ENCODE results near the gene F13A1.

The F13A1 gene

GRCh38 chr6:6243846-6244245, 76.6 kb downstream of the F13A1 start:
- POLR2A ChIA-PET, result no interaction called here
- CTCF ChIA-PET, result interaction anchor here (0.5 kb wide), 1 partner anchor 1497 kb away, joined by 4 read pairs; no protein-coding TSS in a partner anchor
- Histone ChIP-seq H3K36me3 (ENCODE audit: control insufficient read depth in 2 of 2, insufficient read depth in 1 of 2, low read length in 2 of 2) (no peaks in the 10 kb centered on the region), H3K4me3 (ENCODE audit: low read depth, low read length) (no peak overlapping the region), H3K9me3 (ENCODE audit: control insufficient read depth, insufficient read depth, low read depth, low read length) (no peaks in the 10 kb centered on the region), H3K27ac (ENCODE audit: extremely low read depth, low read depth, low read length) (no peak overlapping the region), H3K4me1 (ENCODE audit: control insufficient read depth, insufficient read depth, low read length) (no peaks in the 10 kb centered on the region)
- TF ChIP-seq, protein P1, sequence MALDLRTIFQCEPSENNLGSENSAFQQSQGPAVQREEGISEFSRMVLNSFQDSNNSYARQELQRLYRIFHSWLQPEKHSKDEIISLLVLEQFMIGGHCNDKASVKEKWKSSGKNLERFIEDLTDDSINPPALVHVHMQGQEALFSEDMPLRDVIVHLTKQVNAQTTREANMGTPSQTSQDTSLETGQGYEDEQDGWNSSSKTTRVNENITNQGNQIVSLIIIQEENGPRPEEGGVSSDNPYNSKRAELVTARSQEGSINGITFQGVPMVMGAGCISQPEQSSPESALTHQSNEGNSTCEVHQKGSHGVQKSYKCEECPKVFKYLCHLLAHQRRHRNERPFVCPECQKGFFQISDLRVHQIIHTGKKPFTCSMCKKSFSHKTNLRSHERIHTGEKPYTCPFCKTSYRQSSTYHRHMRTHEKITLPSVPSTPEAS (tag by site-specific recombination; IDR thresholded peaks at IDR 0.05), result no peak
- TF ChIP-seq HOXD13 (CRISPR knock-in tag; IDR thresholded peaks at IDR 0.05; ENCODE audit: borderline replicate concordance) (no peak), MYNN (tag by site-specific recombination; IDR thresholded peaks at IDR 0.05; ENCODE audit: borderline replicate concordance) (no peak), INSM2 (tag by site-specific recombination; IDR thresholded peaks at IDR 0.05) (no peak), ZIC2 (tag by site-specific recombination; IDR thresholded peaks at IDR 0.05) (no peak), ZNF324 (tag by site-specific recombination; IDR thresholded peaks at IDR 0.05) (no peak), ZNF529 (tag by site-specific recombination; IDR thresholded peaks at IDR 0.05; ENCODE audit: insufficient replicate concordance) (no peak), ZNF266 (tag by site-specific recombination; IDR thresholded peaks at IDR 0.05; ENCODE audit: low read depth) (no peak), GLI4 (tag by site-specific recombination; IDR thresholded peaks at IDR 0.05) (no peak), ZFP37 (tag by site-specific recombination; IDR thresholded peaks at IDR 0.05) (no peak), ZNF16 (tag by site-specific recombination; IDR thresholded peaks at IDR 0.05; ENCODE audit: low read depth) (no peak), ZBTB8A (tag by site-specific recombination; IDR thresholded peaks at IDR 0.05) (no peak), ZNF112 (tag by site-specific recombination; IDR thresholded peaks at IDR 0.05) (no peak)

GRCh38 chr6:6239598-6240581, 80.6 kb downstream of the F13A1 start:
- Histone ChIP-seq H3K36me3 (ENCODE audit: control insufficient read depth in 2 of 2, insufficient read depth in 1 of 2, low read length in 2 of 2) (no peaks in the 10 kb centered on the region), H3K27ac (ENCODE audit: extremely low read depth, low read depth, low read length) (no peak overlapping the region), H3K9me3 (ENCODE audit: control insufficient read depth, insufficient read depth, low read depth, low read length) (no peaks in the 10 kb centered on the region), H3K4me1 (ENCODE audit: control insufficient read depth, insufficient read depth, low read length) (no peaks in the 10 kb centered on the region), H3K4me3 (ENCODE audit: low read depth, low read length) (no peak overlapping the region)
- no peak for TF ChIP-seq ZNF112 (tag by site-specific recombination; IDR thresholded peaks at IDR 0.05)
- TF ChIP-seq KLF8 (tag by site-specific recombination; IDR thresholded peaks at IDR 0.05), result no peak
- TF ChIP-seq ZNF571 (tag by site-specific recombination; IDR thresholded peaks at IDR 0.05), result no peak
- TF ChIP-seq, protein P2, sequence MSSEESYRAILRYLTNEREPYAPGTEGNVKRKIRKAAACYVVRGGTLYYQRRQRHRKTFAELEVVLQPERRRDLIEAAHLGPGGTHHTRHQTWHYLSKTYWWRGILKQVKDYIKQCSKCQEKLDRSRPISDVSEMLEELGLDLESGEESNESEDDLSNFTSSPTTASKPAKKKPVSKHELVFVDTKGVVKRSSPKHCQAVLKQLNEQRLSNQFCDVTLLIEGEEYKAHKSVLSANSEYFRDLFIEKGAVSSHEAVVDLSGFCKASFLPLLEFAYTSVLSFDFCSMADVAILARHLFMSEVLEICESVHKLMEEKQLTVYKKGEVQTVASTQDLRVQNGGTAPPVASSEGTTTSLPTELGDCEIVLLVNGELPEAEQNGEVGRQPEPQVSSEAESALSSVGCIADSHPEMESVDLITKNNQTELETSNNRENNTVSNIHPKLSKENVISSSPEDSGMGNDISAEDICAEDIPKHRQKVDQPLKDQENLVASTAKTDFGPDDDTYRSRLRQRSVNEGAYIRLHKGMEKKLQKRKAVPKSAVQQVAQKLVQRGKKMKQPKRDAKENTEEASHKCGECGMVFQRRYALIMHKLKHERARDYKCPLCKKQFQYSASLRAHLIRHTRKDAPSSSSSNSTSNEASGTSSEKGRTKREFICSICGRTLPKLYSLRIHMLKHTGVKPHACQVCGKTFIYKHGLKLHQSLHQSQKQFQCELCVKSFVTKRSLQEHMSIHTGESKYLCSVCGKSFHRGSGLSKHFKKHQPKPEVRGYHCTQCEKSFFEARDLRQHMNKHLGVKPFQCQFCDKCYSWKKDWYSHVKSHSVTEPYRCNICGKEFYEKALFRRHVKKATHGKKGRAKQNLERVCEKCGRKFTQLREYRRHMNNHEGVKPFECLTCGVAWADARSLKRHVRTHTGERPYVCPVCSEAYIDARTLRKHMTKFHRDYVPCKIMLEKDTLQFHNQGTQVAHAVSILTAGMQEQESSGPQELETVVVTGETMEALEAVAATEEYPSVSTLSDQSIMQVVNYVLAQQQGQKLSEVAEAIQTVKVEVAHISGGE (tag by site-specific recombination; conservative IDR thresholded peaks at IDR 0.05; ENCODE audit: low read depth), result no peak
- TF ChIP-seq ZNF280C (tag by site-specific recombination; IDR thresholded peaks at IDR 0.05), result no peak
- no peak for TF ChIP-seq ZSCAN16 (tag by site-specific recombination; IDR thresholded peaks at IDR 0.05)
- ChIA-PET POLR2A (no interaction called here), CTCF (interaction anchor here (0.7 to 1.3 kb wide), 3 partner anchors 17 to 924 kb away, joined by 3 to 7 read pairs (median 5); no protein-coding TSS in a partner anchor)
